ENCODE data around the gene PTPRB.
"Not testable (repeated sequence)": the region's sequence is repeated elsewhere in the genome, so short reads cannot be mapped to it uniquely, and the experiment has no call there.

Gene PTPRB

DNA sequence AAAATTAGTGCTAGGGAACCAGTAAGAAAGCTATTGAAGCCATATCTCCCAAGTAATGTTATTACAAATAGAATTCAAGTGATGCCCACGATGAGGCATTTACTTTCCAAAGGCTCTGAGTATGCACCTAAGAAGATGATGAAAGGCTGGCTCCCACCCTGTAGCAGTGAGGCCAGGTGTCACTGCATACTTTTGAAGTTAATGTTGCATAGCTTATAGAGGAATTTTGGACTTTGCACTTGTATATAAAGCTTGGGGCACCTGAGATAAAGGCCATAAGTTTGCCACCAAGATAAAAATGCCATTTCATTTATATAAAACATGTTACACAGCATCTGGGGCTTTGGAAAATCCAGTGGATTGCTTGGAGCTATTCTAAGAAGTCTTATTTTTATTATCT, 96.2 kb downstream of the PTPRB start:
- no peak for DNase-seq (ENCODE audit: low spot score)

DNA sequence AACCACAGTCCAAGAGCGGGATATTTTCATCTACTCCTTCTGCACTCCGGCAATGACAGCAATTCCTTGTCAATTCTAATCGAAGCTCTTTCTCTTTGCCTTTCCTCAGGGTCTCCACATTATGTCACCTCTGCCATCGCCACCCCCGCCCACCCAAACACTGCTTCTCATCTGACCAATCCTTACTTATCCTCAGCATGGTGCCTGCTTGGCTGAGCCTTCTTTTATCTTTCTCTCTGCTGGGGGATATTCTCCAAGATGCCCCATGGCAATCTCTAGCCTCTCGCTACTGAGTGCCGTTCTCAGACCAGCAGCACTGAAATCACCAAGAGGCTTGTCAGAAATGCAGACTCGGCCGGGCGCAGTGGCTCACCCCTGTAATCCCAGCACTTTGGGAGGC, 100.6 kb downstream of the PTPRB start:
- DNase-seq (ENCODE audit: low spot score), result no peak

DNA sequence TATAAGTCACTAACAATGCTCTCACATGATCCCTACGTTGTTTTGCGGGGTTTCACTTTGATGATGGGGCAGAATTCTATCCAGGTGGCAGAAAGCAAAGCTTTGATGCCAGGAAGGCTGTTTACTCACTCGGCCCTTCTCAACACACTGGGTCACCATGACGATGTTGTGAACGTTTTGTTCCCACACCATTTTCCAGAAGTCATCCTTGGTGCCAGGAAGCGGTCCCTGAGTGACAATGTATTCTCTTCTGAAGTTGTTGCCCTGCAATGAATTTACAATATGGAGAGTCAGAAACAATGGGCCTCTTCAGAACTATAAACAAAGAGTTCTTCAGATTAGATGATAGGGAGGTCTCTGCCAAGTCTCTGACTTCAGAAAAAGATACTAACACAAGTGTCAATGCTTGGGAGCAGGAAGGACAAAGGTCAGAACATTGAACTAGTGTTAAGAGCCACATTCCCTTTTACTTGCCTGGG, 101.3 kb downstream of the PTPRB start:
- DNase-seq (ENCODE audit: low spot score), result no peak

DNA sequence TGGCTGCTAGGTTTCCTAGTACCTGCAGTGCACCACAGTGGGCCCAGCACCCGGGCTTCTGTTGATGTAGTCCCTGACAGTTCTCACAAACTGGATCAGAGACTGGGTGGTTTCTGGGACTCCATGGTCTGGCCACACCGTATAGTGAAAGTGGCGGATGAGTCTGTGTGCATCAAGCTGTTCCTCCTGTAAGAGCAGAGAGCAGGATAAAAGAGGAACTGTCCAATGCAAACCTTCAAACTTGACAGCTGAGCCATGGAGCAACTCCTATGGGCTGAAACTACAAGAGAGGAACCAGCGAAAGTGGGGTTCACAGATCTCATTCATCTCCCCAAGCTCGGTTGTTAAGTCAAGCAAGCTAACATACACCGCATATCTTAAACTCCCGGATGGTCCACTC, 102.8 kb downstream of the PTPRB start:
- no peak for DNase-seq (ENCODE audit: low spot score)

DNA sequence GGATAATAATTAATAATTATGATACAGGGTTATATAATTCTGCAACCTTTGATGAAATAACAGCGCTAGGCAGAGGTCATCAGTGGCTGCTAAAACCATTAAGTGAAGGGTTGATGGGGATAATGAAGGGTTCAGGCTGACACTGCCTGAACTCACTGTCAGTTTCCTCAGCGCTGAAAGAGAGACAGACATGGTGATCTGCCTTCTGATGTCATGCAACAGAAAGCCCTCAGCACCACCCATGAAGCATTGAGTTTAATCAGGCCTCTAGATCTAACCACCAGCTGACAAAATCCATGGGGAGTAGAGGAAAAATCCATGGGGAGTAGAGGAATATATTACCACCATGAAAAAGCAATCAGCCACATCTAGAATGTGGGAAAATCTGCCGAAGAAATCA, 107.6 kb downstream of the PTPRB start:
- no peak for DNase-seq (ENCODE audit: low spot score)

DNA sequence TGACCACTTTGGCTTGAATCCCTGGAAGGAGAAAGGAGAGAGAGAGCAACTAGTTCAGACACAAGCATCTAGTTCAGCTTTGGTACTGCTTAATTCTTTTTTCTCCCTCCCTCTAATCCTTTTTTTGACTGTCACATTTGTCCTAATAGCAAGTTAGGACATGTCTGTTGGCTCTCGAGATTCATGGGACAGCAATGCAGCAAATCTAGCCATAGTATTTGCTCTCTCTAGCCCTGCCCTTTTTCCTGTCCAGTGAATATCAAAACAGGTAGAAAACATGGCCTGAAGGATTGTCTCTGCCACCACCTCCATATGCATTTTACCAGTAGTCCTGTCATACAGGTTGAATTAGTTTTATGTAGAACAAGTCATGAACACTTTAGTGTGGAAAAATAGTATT, 116.4 kb downstream of the PTPRB start:
- no peak for DNase-seq (ENCODE audit: low spot score)

DNA sequence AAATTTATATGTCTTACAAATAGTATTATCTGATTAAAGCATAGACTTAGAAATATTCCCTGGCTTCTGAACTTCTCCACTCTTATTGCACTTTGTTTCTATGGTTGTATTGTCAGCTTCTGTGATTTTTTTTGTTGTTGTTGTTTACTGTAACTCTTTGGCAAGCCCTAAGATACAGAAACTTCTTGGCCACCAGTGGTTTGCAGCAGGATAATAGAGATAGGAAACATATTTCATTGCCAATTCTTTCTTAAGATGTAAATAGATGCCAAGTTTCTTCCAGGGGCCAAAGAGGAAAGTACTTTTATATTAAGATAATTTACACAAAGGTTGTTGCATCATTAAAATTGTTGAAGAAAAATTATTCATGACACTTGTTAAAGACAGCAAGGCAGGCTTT, 123.8 kb downstream of the PTPRB start:
- no peak for DNase-seq (ENCODE audit: low spot score)

DNA sequence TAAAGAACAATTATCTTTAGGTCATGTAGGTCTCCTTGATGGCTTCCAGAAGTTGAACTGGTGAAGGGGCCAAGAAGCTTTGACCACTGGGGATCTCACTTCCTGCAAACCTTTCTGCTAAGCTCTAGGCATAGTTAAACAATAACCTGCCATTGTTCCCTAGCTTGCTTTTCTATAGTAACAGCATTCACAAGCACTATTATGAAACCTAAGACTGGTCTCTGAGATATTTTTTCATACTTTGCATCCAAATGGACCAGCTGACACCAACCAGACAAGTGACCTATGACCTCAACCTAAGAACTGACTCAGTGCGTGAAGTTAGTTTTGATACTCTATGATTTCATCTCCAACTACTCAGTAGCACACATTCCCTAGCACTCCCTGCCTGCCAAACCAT, 129.1 kb downstream of the PTPRB start:
- no peak for DNase-seq (ENCODE audit: low spot score)

DNA sequence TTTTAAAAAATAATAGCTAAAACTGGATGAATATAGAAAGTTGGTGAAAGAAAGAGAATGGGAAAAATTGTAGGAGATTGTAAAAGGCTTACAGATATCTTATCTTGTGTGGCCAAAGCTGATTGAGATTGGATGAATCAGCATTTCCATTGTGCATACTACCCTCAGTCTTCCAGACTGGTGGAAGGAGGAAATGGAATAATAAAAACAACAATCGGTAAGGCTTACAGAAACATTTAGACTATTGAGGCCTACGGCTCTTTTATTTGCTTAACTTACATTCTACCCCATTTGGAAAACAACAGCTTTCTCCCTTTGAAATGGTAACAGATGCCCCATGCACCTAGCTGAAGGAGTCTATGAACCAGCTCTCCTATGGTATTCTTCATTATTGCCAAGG, 129.8 kb downstream of the PTPRB start:
- DNase-seq (ENCODE audit: low spot score), result no peak

DNA sequence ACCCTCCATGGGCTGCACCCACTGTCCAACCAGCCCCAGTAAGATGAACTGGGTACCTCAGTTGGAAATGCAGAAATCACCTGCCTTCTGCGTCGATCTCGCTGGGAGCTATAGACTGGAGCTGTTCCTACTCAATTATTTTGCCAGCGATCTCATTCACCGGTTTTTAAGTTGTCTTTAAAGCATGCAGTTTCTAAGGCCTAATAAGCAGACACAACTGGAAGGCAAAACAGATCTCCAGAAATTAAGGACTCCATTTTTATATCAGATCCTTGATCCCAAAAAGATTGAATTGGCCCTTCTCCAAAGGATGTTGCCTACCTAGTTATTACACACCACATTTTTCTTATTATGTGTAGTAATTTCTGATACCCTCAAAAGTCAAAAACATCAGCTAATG, 139.7 kb downstream of the PTPRB start:
- DNase-seq (ENCODE audit: low spot score), result no peak

DNA sequence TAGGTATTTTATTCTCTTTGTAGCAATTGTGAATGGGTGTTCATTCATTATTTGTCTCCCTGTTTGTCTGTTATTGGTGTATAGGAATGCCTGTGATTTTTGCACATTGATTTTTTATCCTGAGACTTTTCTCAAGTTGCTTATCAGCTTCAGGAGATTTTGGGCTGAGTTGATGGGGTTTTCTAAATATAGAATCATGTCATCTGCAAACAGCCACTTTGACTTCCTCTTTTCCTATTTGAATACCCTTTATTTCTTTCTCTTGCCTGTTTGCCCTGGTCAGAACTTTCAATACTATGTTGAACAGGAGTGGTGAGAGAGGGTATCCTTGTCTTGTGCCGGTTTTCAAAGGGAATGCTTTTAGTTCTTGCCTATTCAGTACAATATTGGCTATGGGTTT, 144.3 kb downstream of the PTPRB start:
- DNase-seq (ENCODE audit: low spot score), result not testable (repeated sequence)

DNA sequence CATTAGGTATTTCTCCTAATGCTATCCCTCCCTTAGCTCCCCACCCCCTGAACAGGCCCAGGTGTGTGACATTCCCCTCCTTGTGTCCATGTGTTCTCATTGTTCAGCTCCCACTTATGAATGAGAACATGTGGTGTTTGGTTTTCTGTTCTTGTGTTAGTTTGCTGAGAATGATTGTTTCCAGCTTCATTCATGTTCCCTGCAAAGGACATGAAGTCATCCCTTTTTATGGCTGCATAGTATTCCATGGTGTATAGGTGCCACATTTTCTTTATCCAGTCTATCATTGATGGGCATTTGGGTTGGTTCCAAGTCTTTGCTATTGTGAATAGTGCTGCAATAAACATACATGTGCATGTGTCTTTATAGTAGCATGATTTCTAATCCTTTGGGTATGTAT, 146.3 kb downstream of the PTPRB start:
- not testable (repeated sequence) for DNase-seq (ENCODE audit: low spot score)

DNA sequence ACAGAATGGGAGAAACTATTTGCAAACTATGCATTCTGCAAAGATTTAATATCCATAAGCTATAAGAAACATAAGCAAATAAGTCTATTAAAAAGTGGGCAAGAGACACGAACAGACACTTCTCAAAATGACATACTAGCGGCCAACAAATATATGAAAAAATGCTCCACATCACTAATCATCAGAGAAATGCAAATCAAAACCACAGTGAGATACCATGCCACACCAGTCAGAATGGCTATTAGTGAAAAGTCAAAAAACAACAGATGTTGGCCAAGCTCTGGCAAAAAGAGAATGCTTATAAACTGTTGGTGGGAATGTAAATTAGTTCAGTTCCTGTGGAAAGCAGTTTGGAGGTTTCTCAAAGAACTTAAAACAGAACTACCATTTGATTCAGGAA, 149.8 kb downstream of the PTPRB start:
- no peak for DNase-seq (ENCODE audit: low spot score)

DNA sequence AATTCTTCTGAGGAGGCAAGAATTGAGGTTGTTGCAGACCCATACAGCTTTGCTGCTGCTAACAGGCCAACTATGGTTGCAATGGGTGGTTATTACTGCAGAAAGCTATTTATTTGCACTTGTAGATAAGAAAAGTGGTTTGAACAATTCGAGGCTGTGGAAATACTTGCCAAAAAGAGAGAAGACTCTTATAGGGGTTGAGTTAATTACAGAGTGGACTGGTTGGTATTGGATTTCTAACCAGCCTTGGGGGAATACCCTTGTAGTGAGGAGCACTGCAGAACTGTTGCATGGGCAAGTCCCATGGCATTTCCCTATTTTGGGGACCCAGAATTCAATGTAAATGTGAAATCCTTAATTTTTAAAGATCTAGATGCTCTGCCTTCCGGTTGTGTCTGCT, 150.6 kb downstream of the PTPRB start:
- DNase-seq (ENCODE audit: low spot score), result no peak

DNA sequence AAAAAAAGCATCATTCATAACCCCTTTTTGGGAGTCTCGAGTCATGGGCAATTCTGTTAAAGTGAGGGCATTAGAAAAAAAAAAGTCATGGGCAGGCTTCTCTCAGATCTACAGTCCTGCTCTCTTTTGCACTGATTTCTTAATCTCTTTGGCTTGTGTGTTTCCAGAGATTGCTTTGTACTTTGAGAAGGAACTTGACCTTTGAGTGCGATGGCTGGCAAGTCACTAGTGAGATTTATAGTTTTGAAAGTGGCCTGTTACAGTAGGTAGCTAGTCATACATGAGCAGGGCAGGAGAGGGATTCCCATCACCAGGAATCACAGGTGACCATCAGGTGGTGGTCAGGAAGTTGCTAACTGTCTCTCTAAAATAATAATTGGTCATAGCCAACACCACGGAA, 151.5 kb downstream of the PTPRB start:
- DNase-seq (ENCODE audit: low spot score), result no peak

DNA sequence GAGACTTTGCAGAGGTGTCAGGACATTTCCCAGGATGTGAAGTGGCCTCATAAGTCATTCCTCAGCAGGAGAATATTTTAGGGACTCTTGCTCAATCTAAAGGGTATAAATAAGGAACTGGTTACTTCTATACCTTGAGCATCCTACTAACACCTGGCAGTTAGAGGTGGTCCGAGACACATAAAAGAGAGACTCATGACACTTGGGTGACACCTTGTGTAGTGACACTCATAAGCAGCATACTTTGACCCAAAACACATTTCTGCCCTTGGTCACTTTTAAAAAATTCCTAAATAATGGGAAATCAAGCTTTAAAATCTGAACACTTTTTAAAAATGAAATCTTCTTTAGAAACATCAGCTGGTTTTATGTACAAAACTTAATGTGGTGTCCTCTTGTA, 152.8 kb downstream of the PTPRB start:
- no peak for DNase-seq (ENCODE audit: low spot score)

DNA sequence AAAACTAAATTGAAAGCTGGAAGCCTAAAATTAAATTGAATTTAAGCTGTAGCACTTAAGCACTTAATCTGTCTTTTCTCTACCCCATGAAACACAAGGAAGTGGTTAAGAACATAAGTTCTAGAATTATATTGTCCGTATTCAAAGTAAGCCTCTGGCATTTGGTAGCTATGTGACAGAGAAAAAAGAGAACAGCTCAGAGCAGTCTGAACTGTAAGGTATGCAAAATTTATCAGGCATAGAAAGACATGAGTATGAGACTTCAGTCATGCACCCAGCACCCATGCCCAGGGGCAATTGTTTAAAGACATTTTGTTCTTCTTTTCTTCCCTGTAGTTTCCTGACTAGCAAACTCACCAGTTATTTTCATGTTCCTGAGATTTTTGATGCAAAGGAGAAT, 154.5 kb downstream of the PTPRB start:
- no peak for DNase-seq (ENCODE audit: low spot score)

DNA sequence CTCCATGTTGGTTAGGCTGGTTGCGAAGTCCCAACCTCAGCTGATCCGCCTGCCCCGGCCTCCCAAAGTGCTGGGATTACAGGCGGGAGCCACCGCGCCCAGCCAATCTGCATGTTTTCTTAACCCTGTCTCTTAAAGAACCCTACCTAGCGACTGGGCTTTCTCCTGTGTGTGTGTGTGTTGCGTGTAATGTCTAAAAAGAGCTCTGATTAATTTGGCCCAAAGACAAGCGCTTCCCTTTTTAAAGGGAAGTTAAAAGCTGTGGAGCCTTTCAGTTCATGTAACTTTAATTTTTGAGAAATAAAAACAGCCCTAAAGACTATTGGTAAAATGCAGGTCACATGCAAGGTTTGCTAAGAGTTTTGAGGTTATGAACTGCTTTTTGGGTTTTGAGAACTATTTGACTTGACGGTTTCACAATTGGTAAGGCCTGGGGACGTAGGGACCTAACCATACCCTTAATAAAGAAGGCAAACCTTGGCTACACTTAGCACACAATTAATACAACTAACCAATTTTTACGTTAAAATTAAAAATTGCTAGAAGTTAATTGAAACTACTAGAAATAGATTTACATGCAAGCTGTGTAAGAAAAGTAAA, 167.9 kb downstream of the PTPRB start:
- DNase-seq (ENCODE audit: low spot score), result no peak

DNA sequence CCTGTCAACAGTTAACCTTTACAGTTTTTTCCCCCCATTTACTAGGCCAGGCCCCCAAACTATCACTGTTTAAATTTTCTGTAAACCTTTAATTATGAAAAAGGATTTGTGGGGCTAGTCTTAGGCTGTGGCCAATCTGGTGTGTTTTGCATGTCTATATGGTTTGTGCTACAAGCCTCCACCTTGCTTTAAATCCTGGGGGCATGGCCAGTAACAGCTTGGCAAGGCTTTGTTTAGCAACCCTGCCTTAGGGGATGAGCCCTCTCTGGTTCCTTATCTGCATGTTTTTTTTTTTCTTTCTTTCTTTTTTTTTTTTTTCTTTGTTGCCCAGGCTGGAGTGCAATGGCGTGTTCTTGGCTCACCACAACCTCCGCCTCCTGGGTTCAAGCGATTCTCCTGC, 168.5 kb downstream of the PTPRB start:
- DNase-seq (ENCODE audit: low spot score), result no peak

DNA sequence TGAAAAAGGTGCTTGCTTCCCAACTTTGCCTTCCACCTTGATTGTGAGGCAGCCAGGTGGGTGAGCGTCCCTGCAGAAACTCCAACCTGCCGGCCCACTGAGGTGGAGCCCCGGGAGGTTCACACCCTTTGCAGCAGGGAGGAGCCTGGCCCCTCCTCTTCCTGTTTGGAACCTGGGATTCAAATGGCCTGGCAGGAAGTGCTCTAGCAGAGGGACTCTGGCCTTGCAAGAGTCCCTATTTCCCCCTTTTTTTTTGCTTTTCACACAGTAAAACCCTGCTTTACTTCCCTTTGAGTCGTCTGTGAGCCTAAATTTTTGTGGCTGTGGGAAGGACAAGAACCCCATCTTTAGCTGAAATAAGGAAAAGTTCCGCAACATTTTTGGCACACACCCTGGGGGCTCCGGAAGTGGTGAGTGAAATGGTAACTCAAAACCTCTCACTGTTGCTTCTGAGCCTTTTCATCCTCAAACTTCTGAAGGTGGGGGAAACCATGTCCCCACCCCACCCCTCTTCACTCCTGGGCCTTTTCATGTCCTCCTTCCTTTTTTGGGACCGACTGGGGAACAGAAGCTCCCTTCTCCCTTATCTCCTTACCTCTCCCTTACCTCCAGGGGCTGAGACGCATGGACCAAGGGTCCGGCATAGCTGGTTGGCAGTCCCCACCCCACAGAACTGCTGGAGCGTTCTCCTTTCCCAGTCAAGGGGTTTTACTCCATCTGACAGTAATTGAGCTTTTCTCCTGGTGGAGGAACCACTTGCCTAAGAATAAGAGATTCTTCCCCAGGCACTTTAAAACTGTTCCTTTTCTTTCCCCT, 169.1 kb downstream of the PTPRB start:
- no peak for DNase-seq (ENCODE audit: low spot score)

DNA sequence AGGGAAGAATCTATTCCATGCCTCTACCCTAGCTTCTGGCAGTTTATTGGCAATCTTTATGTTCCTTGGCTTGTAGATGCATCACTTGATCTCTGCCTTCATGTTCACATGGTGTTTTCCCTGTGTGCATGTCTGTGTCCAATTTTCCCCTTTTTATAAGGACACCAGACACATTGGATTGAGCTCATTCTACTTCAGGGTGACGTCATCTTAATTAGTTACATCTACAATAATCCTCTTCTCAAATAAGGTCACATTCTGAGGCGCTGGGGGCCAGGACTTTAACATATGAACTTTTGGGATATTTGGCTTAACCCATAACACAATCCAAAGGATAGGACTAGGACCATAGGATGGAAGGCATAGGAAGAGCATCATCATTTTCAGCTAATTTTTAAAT, 169.8 kb downstream of the PTPRB start:
- no peak for DNase-seq (ENCODE audit: low spot score)

DNA sequence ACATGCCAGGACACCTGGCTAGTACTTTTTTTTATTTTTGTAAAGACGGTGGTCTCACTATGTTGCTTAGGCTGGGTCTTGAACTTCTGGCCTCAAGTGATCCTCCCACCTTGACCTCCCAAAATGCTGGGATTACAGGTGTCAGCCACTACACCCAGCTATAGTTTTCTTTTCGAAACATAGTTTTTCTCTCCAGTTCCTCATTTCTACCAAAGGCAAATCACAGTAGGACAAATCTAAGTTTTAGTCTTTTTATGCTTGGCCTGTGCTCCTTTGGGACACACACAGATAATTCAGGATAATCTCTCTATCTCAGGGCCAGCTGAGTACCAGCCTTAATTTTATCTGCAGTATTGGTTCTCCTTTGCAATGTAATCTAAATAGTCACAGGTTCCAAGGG, 170.5 kb downstream of the PTPRB start:
- no peak for DNase-seq (ENCODE audit: low spot score)

Data from CD4-positive, alpha-beta T cell treated with Interleukin-15 for 4 hours (primary cell).